ENCODE data around the gene ADCY10.

GRCh38 chr1:167854184-167854583, 59.8 kb downstream of the ADCY10 start:
- no peak for TF ChIP-seq CTCF (IDR thresholded peaks at IDR 0.05)
- no peak for TF ChIP-seq POLR2A (IDR thresholded peaks at IDR 0.05)
